Neural cell (in vitro differentiated cells): Measurements from ENCODE around the gene RIBC2.

Experiments
- CTCF ChIP-seq: fragments of 450-650 bp; IDR thresholded peaks from 2 replicates; pipeline ENCODE4 v1.5.1; 2014; ENCODE audit warnings: antibody characterized with exemption, mild to moderate bottlenecking, moderate library complexity; ENCODE audit not compliant: poor library complexity, severe bottlenecking
- EZH2 ChIP-seq: fragments of 200-600, 300-800 bp; shearing (Covaris generic), sonication (generic); IDR thresholded peaks from 2 replicates; pipeline ENCODE4 v1.6.1; 2014; ENCODE audit warnings: antibody characterized with exemption, low read length, borderline replicate concordance, mild to moderate bottlenecking; ENCODE audit not compliant: insufficient read depth, poor library complexity, severe bottlenecking

GRCh38 chr22:45442116-45442515 is 28.6 kb downstream of the RIBC2 start:
- no peak for TF ChIP-seq CTCF
- TF ChIP-seq EZH2 = no peak
